ENCODE results near the gene DLGAP4. TPM values are rescaled to one million over a fixed set of nuclear protein-coding genes. Genes with fewer than 3 reads are reported as not detected.
A peak's percentile ranks its signal among the peaks of the same experiment; 100 is the strongest.

The DLGAP4 gene
- total and polyA plus RNA-seq, 7 donors = 53.5 to 151 (median 90.4) TPM

GRCh38 chr20:36317675-36318074 lies 11.5 kb downstream of the DLGAP4 start:
- ATAC-seq = no peak
- Histone ChIP-seq H3K27me3 (ENCODE audit: insufficient read depth in 3 of 3, low read length in 2 of 3) (peaks cover 0 to 7% (median 4%) of the 10 kb centered on the region in 3 donors), H3K36me3 (ENCODE audit: insufficient read depth in 1 of 2, low read depth in 1 of 2) (no peaks in the 10 kb centered on the region), H3K27ac (no peak overlapping the region), H3K4me3 (no peak overlapping the region), H3K4me1 (no peaks in the 10 kb centered on the region), H3K9me3 (no peaks in the 10 kb centered on the region)
- WGBS, 3 donors = 70 to 77% (median 71%) methylated on average over 3 of the region's 3 CpGs
- DNase-seq = peak in 1 of 2 donors; percentile 18
- intact Hi-C loops (cut with DNase I) = no loop called here
- no peak for TF ChIP-seq CTCF (IDR thresholded peaks at IDR 0.05)

DNA sequence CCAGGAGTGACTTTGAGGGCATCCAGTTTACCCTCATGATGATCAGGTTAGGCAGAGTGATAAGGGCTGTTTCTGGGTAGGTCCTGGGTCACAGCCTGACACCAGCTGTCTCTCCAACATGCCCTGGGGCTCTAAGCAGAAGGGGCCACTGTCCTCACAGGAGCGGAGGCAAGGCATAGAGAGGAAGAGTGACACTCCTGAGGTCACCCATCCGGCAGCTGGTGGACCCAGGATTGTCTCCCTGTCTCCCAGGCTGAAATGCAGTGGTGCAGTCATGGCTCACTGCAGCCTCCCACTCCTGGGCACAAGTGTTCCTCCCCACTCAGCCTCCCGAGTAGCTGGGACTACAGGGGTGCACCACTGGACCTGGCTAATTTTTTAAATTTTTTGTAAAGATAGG lies 12.0 kb downstream of the DLGAP4 start:
- Histone ChIP-seq H3K27me3 (ENCODE audit: insufficient read depth in 3 of 3, low read length in 2 of 3) (peaks cover 0 to 2% (median 2%) of the 10 kb centered on the region in 3 donors), H3K4me1 (no peaks in the 10 kb centered on the region), H3K36me3 (ENCODE audit: insufficient read depth in 1 of 2, low read depth in 1 of 2) (no peaks in the 10 kb centered on the region), H3K9me3 (no peaks in the 10 kb centered on the region), H3K4me3 (no peak overlapping the region), H3K27ac (no peak overlapping the region)
- peak in 1 of 2 donors; percentile 53 for DNase-seq
- WGBS, 3 donors = 59 to 64% (median 64%) methylated on average over 3 of the region's 3 CpGs
- intact Hi-C loops (cut with DNase I) = no loop called here
- TF ChIP-seq CTCF (IDR thresholded peaks at IDR 0.05) = no peak
- no peak for ATAC-seq

DNA sequence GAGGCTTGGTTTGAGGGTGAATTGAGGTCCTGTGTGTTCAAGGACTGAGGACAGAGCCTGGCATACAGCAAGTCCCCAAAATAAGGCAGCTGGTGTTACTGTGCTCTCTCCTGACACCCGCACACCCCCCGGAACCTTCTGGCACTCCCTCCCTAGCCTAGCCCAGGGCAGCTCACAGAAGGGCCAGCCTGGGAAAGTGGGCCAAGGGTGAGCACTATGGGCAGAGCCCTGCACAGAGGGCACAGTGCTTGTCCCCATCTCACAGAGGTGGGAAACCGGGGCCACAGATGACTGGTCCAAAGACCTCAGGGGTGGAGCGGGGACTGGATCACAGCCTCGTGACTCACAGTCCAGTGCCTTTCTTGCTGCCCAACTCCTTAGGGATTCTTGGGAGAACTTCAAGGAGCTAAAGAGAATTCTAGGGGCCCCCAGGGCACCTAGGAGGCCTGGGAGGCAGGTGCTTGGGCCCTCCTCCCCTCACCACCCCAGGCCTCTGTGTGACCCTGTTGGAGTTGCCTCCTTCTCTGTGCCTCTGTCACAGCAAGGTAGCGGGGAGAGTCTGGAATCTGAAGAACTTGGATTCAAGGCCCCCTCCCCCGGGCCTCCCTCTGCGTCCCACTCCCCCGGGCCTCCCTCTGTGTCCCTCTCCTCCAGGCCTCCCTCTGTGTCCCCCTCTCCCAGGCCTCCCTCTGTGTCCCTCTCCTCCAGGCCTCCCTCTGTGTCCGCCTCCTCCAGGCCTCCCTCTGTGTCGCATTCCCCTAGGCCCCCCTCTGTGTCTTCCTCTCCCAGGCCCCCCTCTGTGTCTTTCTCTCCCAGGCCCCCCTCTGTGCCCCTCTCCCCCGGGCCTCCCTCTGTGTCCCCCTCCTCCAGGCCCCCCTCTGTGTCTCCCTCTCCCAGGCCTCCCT lies 13.5 kb downstream of the DLGAP4 start:
- ATAC-seq = no peak
- intact Hi-C loops (cut with DNase I) = no loop called here

GRCh38 chr20:36320261-36320897 lies 14.2 kb downstream of the DLGAP4 start:
- no peak overlapping the region for H3K27ac ChIP-seq
- peaks cover 5% of the 10 kb centered on the region for H3K9me3 ChIP-seq
- H3K27me3 ChIP-seq (ENCODE audit: insufficient read depth in 3 of 3, low read length in 2 of 3) = peaks cover 0 to 2% (median 0%) of the 10 kb centered on the region in 3 donors
- H3K4me1 ChIP-seq = no peaks in the 10 kb centered on the region
- no peak overlapping the region for H3K4me3 ChIP-seq
- intact Hi-C loops (cut with DNase I) = no loop called here
- 64 to 70% (median 69%) methylated on average over 7 to 8 of the region's 8 CpGs for WGBS, 3 donors
- DNase-seq = peak in 1 of 2 donors; percentile 35
- no peak for TF ChIP-seq CTCF (IDR thresholded peaks at IDR 0.05)
- no peak for ATAC-seq
- no peaks in the 10 kb centered on the region for H3K36me3 ChIP-seq (ENCODE audit: insufficient read depth in 1 of 2, low read depth in 1 of 2)

More for the DNA sequence above, 13.5 kb downstream of the DLGAP4 start:
- peaks cover 0 to 2% (median 0%) of the 10 kb centered on the region in 3 donors for H3K27me3 ChIP-seq (ENCODE audit: insufficient read depth in 3 of 3, low read length in 2 of 3)
- DNase-seq = peak in 1 of 2 donors; percentile 38
- H3K4me3 ChIP-seq = no peak overlapping the region
- TF ChIP-seq CTCF (IDR thresholded peaks at IDR 0.05) = no peak
- no peaks in the 10 kb centered on the region for H3K36me3 ChIP-seq (ENCODE audit: insufficient read depth in 1 of 2, low read depth in 1 of 2)
- H3K9me3 ChIP-seq = no peaks in the 10 kb centered on the region
- H3K4me1 ChIP-seq = no peaks in the 10 kb centered on the region
- no peak overlapping the region for H3K27ac ChIP-seq
- WGBS, 3 donors = 64 to 69% (median 65%) methylated on average over 12 of the region's 12 CpGs

Data from psoas muscle (tissue), 8 donors.